CD14-positive monocyte (primary cell): ENCODE data around the gene WSB1. TPM values are rescaled to one million over a fixed set of nuclear protein-coding genes. Genes with fewer than 3 reads are reported as not detected.

Experiments
- DNase-seq, 3 donors: peaks; one replicate each; pipeline ENCODE4 v3.0.0-alpha.2; 2011 to 2022
- H2AFZ ChIP-seq: 2 replicates; pipeline ENCODE4 v1.6.0; 2012; ENCODE audit warnings: mild to moderate bottlenecking, low read depth, low read length, inconsistent platforms; ENCODE audit not compliant: insufficient read depth, poor library complexity, severe bottlenecking
- H3K27ac ChIP-seq, 2 donors: 1 replicate in 1 of 2; 2 replicates in 1 of 2; pipeline ENCODE4 v1.5.1; 2012 to 2013; ENCODE audit warnings: low read length in 2 of 2, control low read depth in 1 of 2, inconsistent platforms in 1 of 2, low read depth in 1 of 2, mild to moderate bottlenecking in 1 of 2
- H3K27me3 ChIP-seq, 2 donors: one replicate each; pipeline versions ENCODE4 v1.6.0 to v1.6.1; 2011 to 2013; ENCODE audit warnings: low read length in 2 of 2; ENCODE audit not compliant: control insufficient read depth in 2 of 2, insufficient read depth in 2 of 2
- H3K36me3 ChIP-seq, 2 donors: replicated peaks in 1 of 2; 1 replicate in 1 of 2; 2 replicates in 1 of 2; pipeline versions ENCODE4 v1.5.1 to v1.6.1; 2012 to 2013; ENCODE audit warnings: low read length in 2 of 2, control low read depth in 1 of 2, inconsistent platforms in 1 of 2, mild to moderate bottlenecking in 1 of 2; ENCODE audit not compliant: insufficient read depth in 2 of 2, control insufficient read depth in 1 of 2
- H3K4me1 ChIP-seq, 2 donors: 1 replicate in 1 of 2; 2 replicates in 1 of 2; pipeline versions ENCODE4 v1.5.1 to v1.6.1; 2012 to 2013; ENCODE audit warnings: low read length in 2 of 2, control low read depth in 1 of 2, inconsistent platforms in 1 of 2, mild to moderate bottlenecking in 1 of 2, moderate library complexity in 1 of 2; ENCODE audit not compliant: insufficient read depth in 2 of 2, control insufficient read depth in 1 of 2
- H3K4me2 ChIP-seq: replicated peaks from 2 replicates; pipeline ENCODE3; 2012; ENCODE audit warnings: low read length, moderate library complexity, mild to moderate bottlenecking; ENCODE audit not compliant: poor library complexity, severe bottlenecking; ENCODE audit errors: extremely low read depth
- H3K4me3 ChIP-seq, 3 experiments: fragments of 200-600 bp in 1 of 3; sonication (generic) in 1 of 3; replicated peaks in 1 of 3; 1 replicate in 2 of 3; 2 replicates in 1 of 3; pipeline ENCODE4 v1.5.1; 2011 to 2013; ENCODE audit warnings: low read length in 3 of 3, mild to moderate bottlenecking in 3 of 3, control low read depth in 2 of 3, low read depth in 2 of 3, inconsistent platforms in 1 of 3, moderate library complexity in 1 of 3
- H3K79me2 ChIP-seq: 2 replicates; pipeline ENCODE4 v1.6.0; 2012; ENCODE audit warnings: mild to moderate bottlenecking, control low read depth, inconsistent platforms, low read length, moderate library complexity; ENCODE audit not compliant: insufficient read depth
- H3K9ac ChIP-seq: 2 replicates; pipeline ENCODE4 v1.6.0; 2017; ENCODE audit warnings: low read length, mild to moderate bottlenecking; ENCODE audit not compliant: insufficient read depth, poor library complexity, severe bottlenecking
- H3K9me3 ChIP-seq, 2 donors: replicated peaks in 1 of 2; 1 replicate in 1 of 2; 2 replicates in 1 of 2; pipeline versions ENCODE4 v1.5.1 to v1.6.1; 2012 to 2013; ENCODE audit warnings: low read length in 2 of 2, control low read depth in 1 of 2; ENCODE audit not compliant: control insufficient read depth in 1 of 2, insufficient read depth in 1 of 2
- H4K20me1 ChIP-seq: 2 replicates; pipeline ENCODE4 v1.6.0; 2012; ENCODE audit warnings: mild to moderate bottlenecking, low read length, control low read depth, moderate library complexity; ENCODE audit not compliant: insufficient read depth
- H3K27ac Mint-ChIP-seq, 7 donors: one replicate each; pipeline ENCODE4 v1.8.0; 2020; ENCODE audit warnings: mild to moderate bottlenecking in 7 of 7, mixed read lengths in 7 of 7, moderate library complexity in 6 of 7, inconsistent platforms in 2 of 7
- H3K27me3 Mint-ChIP-seq, 3 donors: one replicate each; pipeline ENCODE4 v1.8.0; 2021 to 2022; ENCODE audit warnings: low read depth in 3 of 3, mild to moderate bottlenecking in 3 of 3, mixed read lengths in 3 of 3, moderate library complexity in 3 of 3, inconsistent platforms in 1 of 3
- H3K36me3 Mint-ChIP-seq, 2 donors: one replicate each; pipeline ENCODE4 v1.8.0; 2020; ENCODE audit warnings: mixed read lengths in 2 of 2, inconsistent platforms in 1 of 2, mild to moderate bottlenecking in 1 of 2
- H3K4me1 Mint-ChIP-seq: one replicate; pipeline ENCODE4 v1.8.0; 2020; ENCODE audit warnings: mild to moderate bottlenecking, mixed read lengths
- H3K4me3 Mint-ChIP-seq, 2 donors: one replicate each; pipeline ENCODE4 v1.8.0; 2020; ENCODE audit warnings: mild to moderate bottlenecking in 2 of 2, mixed read lengths in 2 of 2, moderate library complexity in 1 of 2
- H3K9me3 Mint-ChIP-seq, 7 donors: one replicate each; pipeline ENCODE4 v1.8.0; 2020 to 2022; ENCODE audit warnings: mixed read lengths in 7 of 7, mild to moderate bottlenecking in 6 of 7, moderate library complexity in 6 of 7, inconsistent platforms in 2 of 7
- WGBS: methylation state at CpG from one replicate; pipeline ENCODE4 v1.1.5; 2013; ENCODE audit warnings: missing lambda C conversion rate; ENCODE audit not compliant: insufficient coverage; 5-methylcytosine and 5-hydroxymethylcytosine counted together
- intact Hi-C, 2 donors: fragments of 100-400 bp; cut with micrococcal nuclease; formaldehyde crosslinking; loops; one replicate each; pipeline versions ENCODE4 v1.15.0 to v1.15.1; 2023
- polyA plus RNA-seq, 3 donors: library from polyadenylated mRNA; depleted of rRNA in 1 of 3; unstranded in 2 of 3; stranded (reverse) in 1 of 3; fragments of 300-500 nt in 2 of 3; fragments of >200 nt in 1 of 3; fragmentation: Illumina TruSeq in 2 of 3; gene quantifications; 1 replicate in 2 of 3; 2 replicates in 1 of 3; pipeline ENCODE4 v1.2.3, GENCODE V29; 2012 to 2021
- TF ChIP-seq, protein P1 (sequence below): fragments of 200-600 bp; IDR thresholded peaks from one replicate; pipeline ENCODE4 v1.8.0; 2022; ENCODE audit warnings: antibody characterized with exemption, mild to moderate bottlenecking

WSB1 gene
- polyA plus RNA-seq, 3 donors, result 220 to 368 (median 296) TPM

DNA sequence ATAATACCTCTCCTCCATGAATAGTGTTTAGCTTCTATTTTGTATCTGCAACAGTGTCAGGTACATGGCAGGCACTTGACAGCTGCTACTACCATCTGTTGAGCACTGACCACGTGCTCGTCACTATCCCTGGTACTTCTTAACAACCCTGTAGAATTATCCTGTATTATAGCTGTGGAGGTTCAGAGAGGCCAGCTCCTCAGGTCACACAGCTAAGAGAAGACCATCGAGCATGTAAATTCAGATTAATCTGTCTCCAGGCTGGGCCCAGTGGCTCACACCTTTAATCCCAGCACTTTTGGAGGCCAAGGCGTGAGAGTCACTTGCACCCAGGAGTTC lies 26.3 kb downstream of the WSB1 start:
- Histone ChIP-seq H3K27ac (peak overlapping the region in 1 of 2 donors; percentile 61), H3K9me3 (no peaks in the 10 kb centered on the region), H3K9ac (no peak overlapping the region), H2AFZ (no peak overlapping the region), H3K4me2 (no peak overlapping the region), H4K20me1 (peaks cover 45% of the 10 kb centered on the region), H3K4me1 (peaks cover 11 to 19% of the 10 kb centered on the region in 2 donors), H3K27me3 (no peaks in the 10 kb centered on the region), H3K79me2 (no peaks in the 10 kb centered on the region), H3K36me3 (peaks cover 32 to 44% of the 10 kb centered on the region in 2 donors), H3K4me3 (no peak overlapping the region)
- TF ChIP-seq, protein P1, sequence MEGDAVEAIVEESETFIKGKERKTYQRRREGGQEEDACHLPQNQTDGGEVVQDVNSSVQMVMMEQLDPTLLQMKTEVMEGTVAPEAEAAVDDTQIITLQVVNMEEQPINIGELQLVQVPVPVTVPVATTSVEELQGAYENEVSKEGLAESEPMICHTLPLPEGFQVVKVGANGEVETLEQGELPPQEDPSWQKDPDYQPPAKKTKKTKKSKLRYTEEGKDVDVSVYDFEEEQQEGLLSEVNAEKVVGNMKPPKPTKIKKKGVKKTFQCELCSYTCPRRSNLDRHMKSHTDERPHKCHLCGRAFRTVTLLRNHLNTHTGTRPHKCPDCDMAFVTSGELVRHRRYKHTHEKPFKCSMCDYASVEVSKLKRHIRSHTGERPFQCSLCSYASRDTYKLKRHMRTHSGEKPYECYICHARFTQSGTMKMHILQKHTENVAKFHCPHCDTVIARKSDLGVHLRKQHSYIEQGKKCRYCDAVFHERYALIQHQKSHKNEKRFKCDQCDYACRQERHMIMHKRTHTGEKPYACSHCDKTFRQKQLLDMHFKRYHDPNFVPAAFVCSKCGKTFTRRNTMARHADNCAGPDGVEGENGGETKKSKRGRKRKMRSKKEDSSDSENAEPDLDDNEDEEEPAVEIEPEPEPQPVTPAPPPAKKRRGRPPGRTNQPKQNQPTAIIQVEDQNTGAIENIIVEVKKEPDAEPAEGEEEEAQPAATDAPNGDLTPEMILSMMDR, result no peak
- Mint-ChIP-seq H3K27ac (peak overlapping the region in 4 of 7 donors; percentile 11 to 66 (median 50)), H3K4me3 (no peak overlapping the region), H3K27me3 (no peaks in the 10 kb centered on the region), H3K9me3 (no peaks in the 10 kb centered on the region), H3K4me1 (peaks cover 34% of the 10 kb centered on the region), H3K36me3 (peaks cover 35 to 44% of the 10 kb centered on the region in 2 donors)
- intact Hi-C loops, result no loop called here
- no peak for DNase-seq
- 80% methylated on average over 1 of the region's 4 CpGs for WGBS

DNA sequence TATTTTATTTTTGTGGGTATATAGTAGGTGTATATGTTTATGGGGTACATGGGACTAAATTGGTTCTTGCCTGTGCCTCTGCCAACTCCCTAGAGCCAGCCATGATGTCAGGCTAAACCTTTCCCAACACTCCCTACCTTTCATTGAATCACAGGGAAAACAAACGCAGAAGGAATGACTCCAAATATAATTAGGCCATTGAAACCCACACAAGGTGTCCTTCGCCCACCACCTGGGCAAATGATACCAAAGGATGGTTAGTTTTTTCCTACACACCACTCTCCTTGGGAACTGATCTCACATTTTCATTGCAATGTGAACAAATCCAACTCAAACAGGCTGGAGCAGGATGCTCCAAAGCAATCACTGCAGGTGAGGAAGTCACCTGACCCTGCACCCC lies 27.5 kb downstream of the WSB1 start:
- Histone ChIP-seq H4K20me1 (peaks cover 33% of the 10 kb centered on the region), H3K27ac (no peak overlapping the region), H3K9ac (no peak overlapping the region), H3K4me2 (no peak overlapping the region), H3K27me3 (no peaks in the 10 kb centered on the region), H3K36me3 (peaks cover 20 to 32% of the 10 kb centered on the region in 2 donors), H3K9me3 (no peaks in the 10 kb centered on the region), H2AFZ (no peak overlapping the region), H3K4me1 (peaks cover 11 to 19% of the 10 kb centered on the region in 2 donors), H3K79me2 (no peaks in the 10 kb centered on the region), H3K4me3 (no peak overlapping the region)
- WGBS, result no CpG with 5 or more reads among the region's 2 CpGs
- Mint-ChIP-seq H3K4me1 (peaks cover 34% of the 10 kb centered on the region), H3K4me3 (no peak overlapping the region), H3K27ac (peak overlapping the region in 3 of 7 donors; percentile 15 to 51 (median 43)), H3K27me3 (no peaks in the 10 kb centered on the region), H3K9me3 (no peaks in the 10 kb centered on the region), H3K36me3 (peaks cover 24 to 33% of the 10 kb centered on the region in 2 donors)
- DNase-seq, result no peak
- TF ChIP-seq, protein P1, result no peak
- intact Hi-C loops, result no loop called here
